G401.6 (cell line): ENCODE data around the gene TIMM13.

ENCODE experiments used
- FAIRE-seq: peaks from 2 replicates; lab custom pipeline; 2012; peaks lifted over from hg19 to GRCh38; lab: Jason Lieb, UNC

Gene TIMM13

GRCh38 chr19:2380567-2380966 is 46.8 kb downstream of the TIMM13 start:
- FAIRE-seq = no peak

DNA sequence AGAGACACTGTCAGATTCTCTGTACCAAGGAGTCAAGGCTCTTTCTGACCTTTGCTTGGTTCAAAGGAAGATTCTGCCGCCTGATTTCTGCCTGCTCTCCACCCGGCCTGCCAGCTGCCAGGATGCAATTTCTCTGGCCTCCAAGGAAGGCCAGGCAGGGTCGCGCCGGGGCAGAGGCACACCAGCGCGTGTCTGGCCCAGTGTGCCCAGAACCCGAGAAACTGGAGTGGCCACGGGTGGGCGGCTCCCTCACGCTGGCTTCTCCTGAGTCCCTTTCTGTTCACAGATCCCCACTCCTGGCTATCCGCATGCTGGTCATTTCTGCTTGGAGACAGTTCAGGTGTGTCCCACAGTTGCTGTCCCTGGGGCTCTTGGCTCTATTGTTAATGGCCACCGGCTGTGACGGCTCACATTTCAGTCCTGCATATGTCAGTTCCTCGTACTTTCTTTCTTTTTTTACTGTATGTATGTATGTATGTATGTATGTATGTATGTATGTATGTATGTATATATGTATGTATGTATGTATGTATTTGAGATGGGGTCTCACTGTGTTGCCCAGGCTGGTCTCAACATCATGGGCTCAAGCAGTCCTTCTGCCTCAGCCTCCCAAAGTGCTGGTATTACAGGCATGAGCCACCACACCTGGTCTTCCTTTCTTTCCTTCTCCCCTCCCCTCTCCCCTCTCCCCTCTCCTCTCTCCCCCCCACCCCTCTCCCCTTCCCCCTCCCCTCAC is 50.4 kb downstream of the TIMM13 start:
- no peak for FAIRE-seq
